Panc1 (cell line): Measurements from ENCODE around the gene MRPS27. TPM values are rescaled to one million over a fixed set of nuclear protein-coding genes. Genes with fewer than 3 reads are reported as not detected.
A peak's percentile ranks its signal among the peaks of the same experiment; 100 is the strongest.

Source experiments
- ATAC-seq: fragments of 200-7000 bp; cut with Tn5 transposase; 2 replicates; pipeline ENCODE4 v1.9.1; 2020; ENCODE audit warnings: mild to moderate bottlenecking, moderate library complexity
- BruUV-seq: library from RNA; stranded (reverse); fragments of 400-500 nt; replicated peaks from 2 replicates; lab custom pipeline; 2021; lab: Mats Ljungman, UMichigan
- CTCF ChIA-PET: fragments of 300-600 bp; sonication (Branson Sonifier 250); formaldehyde crosslinking; loops from one replicate; lab custom pipeline; 2022; ENCODE audit warnings: antibody characterized with exemption; lab: Charles Lee
- POLR2A ChIA-PET: fragments of 300-600 bp; sonication (Branson Sonifier 250); formaldehyde crosslinking; loops from one replicate; lab custom pipeline; 2022; ENCODE audit warnings: antibody characterized with exemption; lab: Charles Lee
- DNase-seq: peaks from one replicate; pipeline ENCODE4 v3.0.0-alpha.2; 2010; ENCODE audit warnings: low read depth, low spot score
- H3K27ac ChIP-seq: 2 replicates; pipeline ENCODE4 v1.5.1; 2011; ENCODE audit warnings: mild to moderate bottlenecking, low read length, inconsistent platforms
- H3K27me3 ChIP-seq: fragments of 200-500 bp; sonication (Bioruptor generic); 2 replicates; pipeline ENCODE4 v1.6.0; 2014; ENCODE audit warnings: low read length, inconsistent platforms; ENCODE audit not compliant: control insufficient read depth, insufficient read depth
- H3K36me3 ChIP-seq: fragments of 200-500 bp; sonication (Bioruptor generic); 2 replicates; pipeline ENCODE4 v1.5.1; 2014; ENCODE audit warnings: inconsistent platforms, mild to moderate bottlenecking, low read length, moderate library complexity; ENCODE audit not compliant: control insufficient read depth, insufficient read depth
- H3K4me1 ChIP-seq: 2 replicates; pipeline ENCODE4 v1.5.1; 2011; ENCODE audit warnings: inconsistent platforms, mild to moderate bottlenecking, low read length, moderate library complexity; ENCODE audit not compliant: control insufficient read depth, insufficient read depth
- H3K4me3 ChIP-seq, 2 experiments: 2 replicates each; pipeline ENCODE4 v1.5.1; 2011 to 2012; ENCODE audit warnings: low read depth in 2 of 2, low read length in 2 of 2, mild to moderate bottlenecking in 2 of 2, inconsistent platforms in 1 of 2, moderate library complexity in 1 of 2
- H3K9me3 ChIP-seq: fragments of 200-500 bp; sonication (Bioruptor generic); 2 replicates; pipeline ENCODE4 v1.5.1; 2014; ENCODE audit warnings: low read depth, mild to moderate bottlenecking, inconsistent platforms, low read length, moderate library complexity; ENCODE audit not compliant: control insufficient read depth, insufficient read depth
- POLR2AphosphoS5 ChIP-seq: IDR thresholded peaks from 2 replicates; pipeline ENCODE4 v1.6.1; 2012; ENCODE audit warnings: mild to moderate bottlenecking, low read depth, low read length, moderate library complexity
- SIN3A ChIP-seq: IDR thresholded peaks from 2 replicates; pipeline ENCODE4 v1.6.1; 2012; ENCODE audit warnings: low read depth, mild to moderate bottlenecking, low read length, moderate library complexity, borderline replicate concordance; ENCODE audit not compliant: insufficient read depth
- TCF7L2 ChIP-seq: IDR thresholded peaks from 2 replicates; pipeline ENCODE4 v1.6.1; 2011; ENCODE audit warnings: mild to moderate bottlenecking, low read depth, low read length, inconsistent platforms
- in situ Hi-C: cut with HindIII; loops from 2 replicates; pipeline ENCODE4 v1.10.0; 2016; ENCODE audit warnings: low sequenced_read_pairs, low pct_unique_long_range_greater_than_20kb
- intact Hi-C: fragments of 100-400 bp; cut with micrococcal nuclease; formaldehyde crosslinking; loops from one replicate; pipeline ENCODE4 v1.10.0; 2022; ENCODE audit not compliant: unreplicated experiment
- total RNA-seq: library from RNA; stranded (reverse); gene quantifications from one replicate; pipeline ENCODE4 v1.2.1, GENCODE V29; 2021; ENCODE audit not compliant: unreplicated experiment
- TF ChIP-seq, protein P1 (sequence below), 2 experiments: IDR thresholded peaks; 2 replicates each; pipeline ENCODE4 v1.6.1; 2011 to 2012; ENCODE audit warnings: low read depth in 2 of 2, control low read depth in 1 of 2, low read length in 1 of 2, mild to moderate bottlenecking in 1 of 2, moderate library complexity in 1 of 2; ENCODE audit not compliant: insufficient read depth in 1 of 2
- TF ChIP-seq, protein P2 (sequence below): fragments of 450-650 bp; IDR thresholded peaks from 2 replicates; pipeline ENCODE4 v1.5.1; 2017; ENCODE audit warnings: mild to moderate bottlenecking

Gene MRPS27
- total RNA-seq, 1 experiment from 2014 or later = 67.2 TPM

DNA sequence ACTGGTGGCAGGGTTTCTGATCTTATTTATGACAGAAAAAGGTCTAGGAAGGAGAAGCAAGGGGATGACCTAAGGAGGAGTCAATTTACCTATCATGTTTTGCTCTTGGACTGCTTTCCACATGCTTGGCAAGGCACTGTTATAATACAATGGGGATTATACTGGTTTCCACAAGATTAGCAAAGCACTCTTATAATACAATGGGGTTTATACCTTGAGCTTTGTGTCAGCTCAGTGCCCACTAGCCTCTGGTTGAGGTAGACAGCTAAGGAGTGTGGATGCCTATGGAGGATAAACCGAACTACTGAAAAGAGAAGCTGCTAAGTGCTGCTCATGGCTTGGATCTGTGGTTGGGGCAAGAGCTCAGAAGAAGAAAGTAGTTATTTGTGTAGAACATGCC is 68.7 kb downstream of the MRPS27 start:
- H3K9me3 ChIP-seq = no peaks in the 10 kb centered on the region
- H3K36me3 ChIP-seq = no peaks in the 10 kb centered on the region; the same call in 1 of the 2 replicates
- ChIA-PET CTCF (no interaction called here), POLR2A (no interaction called here)
- no peak for ATAC-seq
- TF ChIP-seq, protein P1, sequence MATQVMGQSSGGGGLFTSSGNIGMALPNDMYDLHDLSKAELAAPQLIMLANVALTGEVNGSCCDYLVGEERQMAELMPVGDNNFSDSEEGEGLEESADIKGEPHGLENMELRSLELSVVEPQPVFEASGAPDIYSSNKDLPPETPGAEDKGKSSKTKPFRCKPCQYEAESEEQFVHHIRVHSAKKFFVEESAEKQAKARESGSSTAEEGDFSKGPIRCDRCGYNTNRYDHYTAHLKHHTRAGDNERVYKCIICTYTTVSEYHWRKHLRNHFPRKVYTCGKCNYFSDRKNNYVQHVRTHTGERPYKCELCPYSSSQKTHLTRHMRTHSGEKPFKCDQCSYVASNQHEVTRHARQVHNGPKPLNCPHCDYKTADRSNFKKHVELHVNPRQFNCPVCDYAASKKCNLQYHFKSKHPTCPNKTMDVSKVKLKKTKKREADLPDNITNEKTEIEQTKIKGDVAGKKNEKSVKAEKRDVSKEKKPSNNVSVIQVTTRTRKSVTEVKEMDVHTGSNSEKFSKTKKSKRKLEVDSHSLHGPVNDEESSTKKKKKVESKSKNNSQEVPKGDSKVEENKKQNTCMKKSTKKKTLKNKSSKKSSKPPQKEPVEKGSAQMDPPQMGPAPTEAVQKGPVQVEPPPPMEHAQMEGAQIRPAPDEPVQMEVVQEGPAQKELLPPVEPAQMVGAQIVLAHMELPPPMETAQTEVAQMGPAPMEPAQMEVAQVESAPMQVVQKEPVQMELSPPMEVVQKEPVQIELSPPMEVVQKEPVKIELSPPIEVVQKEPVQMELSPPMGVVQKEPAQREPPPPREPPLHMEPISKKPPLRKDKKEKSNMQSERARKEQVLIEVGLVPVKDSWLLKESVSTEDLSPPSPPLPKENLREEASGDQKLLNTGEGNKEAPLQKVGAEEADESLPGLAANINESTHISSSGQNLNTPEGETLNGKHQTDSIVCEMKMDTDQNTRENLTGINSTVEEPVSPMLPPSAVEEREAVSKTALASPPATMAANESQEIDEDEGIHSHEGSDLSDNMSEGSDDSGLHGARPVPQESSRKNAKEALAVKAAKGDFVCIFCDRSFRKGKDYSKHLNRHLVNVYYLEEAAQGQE (IDR thresholded peaks at IDR 0.05; ENCODE audit: insufficient read depth in 1 of 2, low read depth in 2 of 2, low read length in 1 of 2) = no peak
- TF ChIP-seq, protein P2, sequence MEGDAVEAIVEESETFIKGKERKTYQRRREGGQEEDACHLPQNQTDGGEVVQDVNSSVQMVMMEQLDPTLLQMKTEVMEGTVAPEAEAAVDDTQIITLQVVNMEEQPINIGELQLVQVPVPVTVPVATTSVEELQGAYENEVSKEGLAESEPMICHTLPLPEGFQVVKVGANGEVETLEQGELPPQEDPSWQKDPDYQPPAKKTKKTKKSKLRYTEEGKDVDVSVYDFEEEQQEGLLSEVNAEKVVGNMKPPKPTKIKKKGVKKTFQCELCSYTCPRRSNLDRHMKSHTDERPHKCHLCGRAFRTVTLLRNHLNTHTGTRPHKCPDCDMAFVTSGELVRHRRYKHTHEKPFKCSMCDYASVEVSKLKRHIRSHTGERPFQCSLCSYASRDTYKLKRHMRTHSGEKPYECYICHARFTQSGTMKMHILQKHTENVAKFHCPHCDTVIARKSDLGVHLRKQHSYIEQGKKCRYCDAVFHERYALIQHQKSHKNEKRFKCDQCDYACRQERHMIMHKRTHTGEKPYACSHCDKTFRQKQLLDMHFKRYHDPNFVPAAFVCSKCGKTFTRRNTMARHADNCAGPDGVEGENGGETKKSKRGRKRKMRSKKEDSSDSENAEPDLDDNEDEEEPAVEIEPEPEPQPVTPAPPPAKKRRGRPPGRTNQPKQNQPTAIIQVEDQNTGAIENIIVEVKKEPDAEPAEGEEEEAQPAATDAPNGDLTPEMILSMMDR = no peak
- TF ChIP-seq POLR2AphosphoS5 (no peak), TCF7L2 (no peak), SIN3A (no peak)
- no peaks in the 10 kb centered on the region for H3K27me3 ChIP-seq
- BruUV-seq = no TSS peak
- peaks cover 27% of the 10 kb centered on the region for H3K4me1 ChIP-seq
- intact Hi-C loops = no loop called here
- in situ Hi-C loops = no loop called here
- no peak for DNase-seq
- H3K27ac ChIP-seq = no peak overlapping the region
- H3K4me3 ChIP-seq = no peak overlapping the region

DNA sequence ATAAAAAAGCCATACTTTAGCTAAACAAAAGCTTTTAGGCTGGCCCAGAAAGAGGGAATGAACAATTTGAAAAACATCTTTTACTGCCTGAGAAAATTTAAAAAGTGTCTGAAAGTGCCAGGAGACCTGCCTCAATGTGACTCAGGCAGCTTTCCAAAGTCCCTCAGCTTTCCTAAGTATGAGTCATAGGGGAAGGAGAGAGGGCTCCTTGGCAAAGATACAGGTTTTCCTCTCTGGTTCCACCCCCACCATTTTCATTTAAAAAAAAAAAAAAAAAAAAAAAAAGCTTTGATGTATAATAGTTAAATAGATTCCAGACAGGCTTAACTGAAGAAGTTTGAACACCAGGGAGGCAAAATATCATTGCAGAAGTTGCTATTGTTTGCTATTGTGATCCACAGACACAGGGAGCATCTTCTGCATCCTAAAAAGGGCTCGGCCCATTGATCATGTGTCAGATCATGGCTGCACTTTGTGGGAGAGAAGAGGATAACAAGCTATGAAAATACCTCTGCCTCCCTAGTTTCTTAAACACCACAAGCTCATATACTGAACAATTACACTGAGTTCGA is 71.5 kb downstream of the MRPS27 start:
- no peaks in the 10 kb centered on the region; the same call in 1 of the 2 replicates for H3K36me3 ChIP-seq
- POLR2A ChIA-PET = interaction anchor here (0.7 kb wide), 1 partner anchor 43 kb away, joined by 6 read pairs; no protein-coding TSS in a partner anchor
- no peaks in the 10 kb centered on the region for H3K9me3 ChIP-seq
- peak overlapping the region; percentile 56 for H3K27ac ChIP-seq
- CTCF ChIA-PET = interaction anchor here (0.6 to 0.7 kb wide), 2 partner anchors 117 to 663 kb away, joined by 3 to 6 read pairs; no protein-coding TSS in a partner anchor
- no TSS peak for BruUV-seq
- ATAC-seq (0 out of 2 replicates have a peak, but pooled peaks have one; percentile 61), DNase-seq (no peak)
- peaks cover 37% of the 10 kb centered on the region for H3K4me1 ChIP-seq
- intact Hi-C loops (no loop called here), in situ Hi-C loops (no loop called here)
- no peak overlapping the region for H3K4me3 ChIP-seq
- TF ChIP-seq, protein P2 = no peak
- TF ChIP-seq, protein P1 (IDR thresholded peaks at IDR 0.05; ENCODE audit: insufficient read depth in 1 of 2, low read depth in 2 of 2, low read length in 1 of 2) = no peak
- no peak for TF ChIP-seq SIN3A
- no peak for TF ChIP-seq POLR2AphosphoS5
- no peak for TF ChIP-seq TCF7L2
- no peaks in the 10 kb centered on the region for H3K27me3 ChIP-seq
